ENCODE measurements around the gene PCDHGC4.

Gene PCDHGC4

DNA sequence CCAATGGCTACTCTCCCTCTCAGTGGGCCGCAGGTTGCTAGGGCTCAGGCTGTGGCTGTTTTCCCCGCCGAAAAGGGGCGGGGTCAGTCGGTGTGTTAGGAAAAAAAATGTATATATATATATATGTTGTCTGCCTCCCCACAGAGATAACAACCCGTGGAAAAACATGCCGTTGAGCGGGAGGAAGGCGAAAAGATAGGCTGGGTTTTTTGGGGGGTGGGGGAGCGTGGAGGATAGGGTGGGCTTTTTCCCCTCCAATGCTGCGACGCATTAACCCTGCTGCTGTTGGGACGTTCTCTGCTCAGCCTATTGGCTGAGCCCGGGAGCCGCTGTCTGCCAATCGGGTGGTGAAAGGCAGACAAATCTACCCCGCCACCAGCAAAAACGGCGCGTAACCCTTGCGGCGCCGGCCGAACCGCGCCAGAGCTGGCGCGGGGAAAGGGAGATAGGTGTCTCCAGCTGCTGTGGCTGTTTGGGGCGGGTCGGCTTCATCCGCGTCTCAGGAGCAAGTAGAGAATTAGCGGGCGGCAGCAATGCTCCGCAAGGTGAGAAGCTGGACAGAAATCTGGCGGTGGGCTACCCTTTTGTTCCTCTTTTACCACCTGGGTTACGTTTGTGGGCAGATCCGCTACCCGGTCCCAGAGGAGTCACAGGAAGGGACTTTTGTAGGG, at the start of gene PCDHGC4:
Gene PCDHGC4 (plus strand): TSS at position 390 of the 671 bp plus-strand sequence. CDS start 144 bp downstream, at position 534.
- DNase-seq = peak; percentile 50

DNA sequence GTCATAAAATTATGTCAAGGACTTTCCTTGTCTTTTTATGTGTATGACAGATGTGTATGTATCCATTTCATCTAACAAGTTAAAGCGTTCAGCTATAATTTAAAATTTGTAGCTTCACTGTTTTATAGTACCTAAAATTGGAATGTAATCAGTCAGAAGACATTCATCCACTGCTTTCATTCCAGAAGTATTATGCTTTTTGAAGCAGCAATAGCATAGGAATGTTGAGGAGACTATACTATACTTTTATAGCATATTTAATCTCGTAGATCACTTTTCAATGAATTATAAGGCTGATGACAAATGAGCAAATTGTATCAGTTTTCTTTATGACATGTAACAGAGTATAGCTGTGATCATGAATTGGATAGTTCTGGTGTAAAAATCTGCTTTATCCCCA, 47.6 kb upstream of the PCDHGC4 start:
- DNase-seq = no peak

DNA sequence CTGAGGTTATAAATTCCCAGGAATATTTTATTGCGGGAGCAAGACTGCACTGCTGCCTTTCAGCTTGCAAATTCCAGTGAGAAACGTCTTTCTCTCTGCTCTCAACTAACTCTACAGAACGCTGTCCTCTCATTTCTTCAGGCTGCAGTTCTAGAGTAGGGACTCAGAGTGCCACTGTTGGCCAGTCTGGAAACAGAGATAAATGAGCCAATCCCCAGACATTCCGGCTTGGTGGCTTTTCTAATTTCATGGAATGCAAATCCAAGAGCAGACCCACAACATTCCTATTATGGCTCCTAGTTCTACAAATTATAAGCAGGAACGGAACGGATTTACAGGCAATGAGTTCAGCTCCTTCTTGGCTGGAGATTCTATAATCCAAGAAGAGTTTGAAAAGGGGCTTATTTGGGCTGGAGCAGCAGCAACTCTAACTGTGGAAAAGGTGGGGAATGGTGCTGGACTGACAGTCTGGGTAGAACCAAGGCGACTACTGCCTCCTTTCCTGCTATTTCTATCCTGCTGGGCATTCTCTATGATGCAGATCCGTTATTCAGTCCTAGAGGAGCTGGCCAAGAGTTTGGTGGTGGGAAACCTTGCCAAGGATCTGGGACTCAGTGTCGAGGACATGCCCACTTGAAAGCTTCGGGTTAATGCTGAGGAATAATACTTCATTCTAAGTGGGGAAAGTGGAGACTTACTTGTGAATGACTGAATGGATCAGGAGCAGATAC, 45.3 kb upstream of the PCDHGC4 start:
- DNase-seq = no peak

DNA sequence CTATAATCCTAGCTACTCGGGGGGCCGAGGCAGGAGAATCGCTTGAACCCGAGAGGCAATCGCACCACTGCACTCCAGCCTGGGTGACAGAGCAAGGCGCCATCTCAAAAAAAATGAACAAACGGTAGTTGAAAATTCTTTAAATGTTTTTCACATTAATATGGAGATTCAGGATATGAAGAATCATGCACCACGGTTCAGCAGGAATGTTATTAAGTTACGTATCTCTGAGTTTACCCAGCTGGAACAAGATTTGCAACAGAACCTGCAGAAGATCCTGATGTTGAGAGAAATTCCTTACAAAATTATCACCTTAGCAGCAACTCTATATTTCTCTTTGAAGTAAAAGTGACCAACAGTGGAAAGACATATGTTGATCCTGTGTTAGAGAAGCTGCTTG, 44.5 kb upstream of the PCDHGC4 start:
- no peak for DNase-seq

DNA sequence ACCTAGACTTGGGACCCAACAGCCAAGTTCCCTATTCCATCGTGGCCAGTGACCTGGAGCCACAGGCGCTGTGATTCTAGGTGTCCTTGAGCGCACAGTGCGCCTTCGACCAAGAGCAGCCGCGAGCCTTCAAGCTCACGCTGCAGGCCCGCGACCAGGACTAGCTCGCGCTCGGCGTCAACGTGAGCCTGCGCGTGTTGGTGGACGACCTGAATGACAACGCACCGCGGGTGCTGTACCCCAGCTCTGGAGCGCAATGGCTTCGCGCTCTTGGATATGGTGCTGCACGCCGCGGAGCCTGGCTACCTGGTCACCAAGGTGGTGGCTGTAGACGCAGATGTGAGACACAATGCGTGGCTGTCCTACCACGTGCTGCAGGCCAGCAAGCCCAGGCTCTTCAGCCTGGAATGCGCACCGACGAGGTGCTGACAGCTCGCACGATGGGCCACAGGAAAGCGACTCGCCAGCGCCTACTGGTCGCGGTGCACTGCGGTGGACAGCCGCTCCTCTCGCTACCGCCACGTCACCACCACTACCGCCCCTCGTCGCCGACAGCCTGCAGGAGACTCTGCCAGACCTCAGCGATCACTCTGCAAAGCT, 43.2 kb upstream of the PCDHGC4 start:
- DNase-seq = no peak

DNA sequence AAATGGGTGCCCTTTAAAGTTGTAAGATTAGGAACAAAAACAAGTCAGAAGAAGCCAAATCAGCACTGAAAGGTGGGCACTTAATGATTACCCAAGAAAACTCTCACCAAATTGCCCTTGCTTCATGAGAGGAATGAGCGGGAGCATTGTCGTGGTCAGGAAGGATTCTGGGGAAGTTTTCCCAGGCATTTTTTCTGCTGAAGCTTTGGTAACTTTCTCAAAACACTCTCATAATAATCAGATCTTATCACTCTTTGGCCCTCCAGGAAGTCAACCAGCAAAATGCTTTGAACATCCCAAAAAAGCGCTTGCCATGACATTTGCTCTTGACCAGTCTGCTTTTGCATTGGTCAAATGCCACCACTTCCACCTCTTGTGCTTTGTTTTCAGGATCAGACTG, 19.5 kb upstream of the PCDHGC4 start:
- DNase-seq = no peak

DNA sequence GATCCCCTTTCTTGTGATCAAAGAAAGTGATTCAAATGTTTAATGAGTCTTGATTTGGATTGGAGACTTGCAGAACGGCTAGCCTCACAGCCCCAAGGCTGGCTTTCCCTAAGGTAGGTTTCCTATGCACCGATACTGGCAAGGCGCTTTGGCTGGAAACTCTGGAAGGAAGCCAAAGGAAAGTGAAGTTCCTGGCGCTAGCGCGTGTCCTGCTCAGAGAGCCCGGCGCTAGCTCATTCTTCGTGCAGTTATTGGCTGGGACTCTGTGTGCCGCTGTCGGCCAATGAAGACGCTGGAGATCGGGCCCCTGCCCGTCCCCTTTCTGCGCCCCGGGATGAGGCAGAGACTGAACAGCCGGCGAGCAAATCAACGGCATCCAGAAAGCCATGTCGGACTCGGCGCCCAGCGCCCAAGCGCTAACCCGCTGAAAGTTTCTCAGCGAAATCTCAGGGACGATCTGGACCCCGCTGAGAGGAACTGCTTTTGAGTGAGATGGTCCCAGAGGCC, 9.2 kb upstream of the PCDHGC4 start, which contains the start of gene PCDHGC3:
Gene PCDHGC3 (plus strand): TSS at position 342 of the 507 bp plus-strand sequence. CDS start 151 bp downstream, at position 493.
- DNase-seq = peak; percentile 80

DNA sequence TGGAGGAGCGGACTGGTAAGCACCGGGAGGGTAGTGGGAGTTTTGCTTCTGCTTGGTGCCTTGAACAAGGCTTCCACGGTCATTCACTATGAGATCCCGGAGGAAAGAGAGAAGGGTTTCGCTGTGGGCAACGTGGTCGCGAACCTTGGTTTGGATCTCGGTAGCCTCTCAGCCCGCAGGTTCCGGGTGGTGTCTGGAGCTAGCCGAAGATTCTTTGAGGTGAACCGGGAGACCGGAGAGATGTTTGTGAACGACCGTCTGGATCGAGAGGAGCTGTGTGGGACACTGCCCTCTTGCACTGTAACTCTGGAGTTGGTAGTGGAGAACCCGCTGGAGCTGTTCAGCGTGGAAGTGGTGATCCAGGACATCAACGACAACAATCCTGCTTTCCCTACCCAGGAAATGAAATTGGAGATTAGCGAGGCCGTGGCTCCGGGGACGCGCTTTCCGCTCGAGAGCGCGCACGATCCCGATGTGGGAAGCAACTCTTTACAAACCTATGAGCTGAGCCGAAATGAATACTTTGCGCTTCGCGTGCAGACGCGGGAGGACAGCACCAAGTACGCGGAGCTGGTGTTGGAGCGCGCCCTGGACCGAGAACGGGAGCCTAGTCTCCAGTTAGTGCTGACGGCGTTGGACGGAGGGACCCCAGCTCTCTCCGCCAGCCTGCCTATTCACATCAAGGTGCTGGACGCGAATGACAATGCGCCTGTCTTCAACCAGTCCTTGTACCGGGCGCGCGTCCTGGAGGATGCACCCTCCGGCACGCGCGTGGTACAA, 8.5 kb upstream of the PCDHGC4 start:
- DNase-seq = peak; percentile 26

DNA sequence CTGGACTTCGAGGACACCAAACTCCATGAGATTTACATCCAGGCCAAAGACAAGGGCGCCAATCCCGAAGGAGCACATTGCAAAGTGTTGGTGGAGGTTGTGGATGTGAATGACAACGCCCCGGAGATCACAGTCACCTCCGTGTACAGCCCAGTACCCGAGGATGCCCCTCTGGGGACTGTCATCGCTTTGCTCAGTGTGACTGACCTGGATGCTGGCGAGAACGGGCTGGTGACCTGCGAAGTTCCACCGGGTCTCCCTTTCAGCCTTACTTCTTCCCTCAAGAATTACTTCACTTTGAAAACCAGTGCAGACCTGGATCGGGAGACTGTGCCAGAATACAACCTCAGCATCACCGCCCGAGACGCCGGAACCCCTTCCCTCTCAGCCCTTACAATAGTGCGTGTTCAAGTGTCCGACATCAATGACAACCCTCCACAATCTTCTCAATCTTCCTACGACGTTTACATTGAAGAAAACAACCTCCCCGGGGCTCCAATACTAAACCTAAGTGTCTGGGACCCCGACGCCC, 7.7 kb upstream of the PCDHGC4 start:
- no peak for DNase-seq

DNA sequence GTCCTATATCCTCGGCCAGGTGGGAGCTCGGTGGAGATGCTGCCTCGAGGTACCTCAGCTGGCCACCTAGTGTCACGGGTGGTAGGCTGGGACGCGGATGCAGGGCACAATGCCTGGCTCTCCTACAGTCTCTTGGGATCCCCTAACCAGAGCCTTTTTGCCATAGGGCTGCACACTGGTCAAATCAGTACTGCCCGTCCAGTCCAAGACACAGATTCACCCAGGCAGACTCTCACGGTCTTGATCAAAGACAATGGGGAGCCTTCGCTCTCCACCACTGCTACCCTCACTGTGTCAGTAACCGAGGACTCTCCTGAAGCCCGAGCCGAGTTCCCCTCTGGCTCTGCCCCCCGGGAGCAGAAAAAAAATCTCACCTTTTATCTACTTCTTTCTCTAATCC, 7.0 kb upstream of the PCDHGC4 start:
- no peak for DNase-seq

DNA sequence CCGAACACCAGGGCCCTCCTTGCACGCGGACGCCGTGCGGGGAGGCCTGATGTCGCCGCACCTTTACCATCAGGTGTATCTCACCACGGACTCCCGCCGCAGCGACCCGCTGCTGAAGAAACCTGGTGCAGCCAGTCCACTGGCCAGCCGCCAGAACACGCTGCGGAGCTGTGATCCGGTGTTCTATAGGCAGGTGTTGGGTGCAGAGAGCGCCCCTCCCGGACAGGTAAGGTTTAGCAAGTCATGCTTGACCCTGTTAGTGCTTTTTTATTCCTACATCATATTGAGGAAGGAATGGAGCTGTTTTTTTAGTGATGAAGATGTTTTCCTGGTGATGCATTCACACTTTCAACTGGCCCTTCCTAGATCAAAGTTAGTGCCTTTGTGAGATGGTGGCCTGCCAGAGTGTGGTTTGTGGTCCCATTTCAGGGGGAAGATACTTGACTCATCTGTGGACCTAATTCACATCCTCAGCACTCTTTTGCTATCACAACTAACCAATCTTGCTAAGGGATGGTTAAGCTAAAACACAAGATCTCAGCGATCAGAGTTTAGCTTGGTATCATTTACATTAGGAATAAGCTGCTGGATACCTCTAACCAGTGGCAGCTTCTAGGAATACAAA, 6.4 kb upstream of the PCDHGC4 start:
- DNase-seq = peak; percentile 64

DNA sequence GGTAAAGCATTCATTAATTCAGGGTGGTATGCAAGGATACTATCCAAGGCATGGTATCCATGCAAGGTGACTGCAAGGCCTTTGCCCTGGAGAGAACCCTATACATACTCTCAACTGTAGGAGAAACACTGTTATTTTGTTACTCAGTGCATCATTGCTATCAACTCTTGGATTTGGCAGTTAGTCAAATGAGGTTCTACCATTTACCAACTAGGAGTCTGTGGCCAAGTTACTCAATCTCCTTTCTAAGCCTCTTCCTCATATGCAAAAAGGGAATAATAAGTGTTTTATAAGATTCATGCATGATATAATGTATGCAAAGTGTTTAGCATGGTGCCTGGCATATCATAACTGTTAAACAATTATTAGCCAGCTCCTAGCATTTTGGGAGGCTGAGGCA, 5.1 kb upstream of the PCDHGC4 start:
- no peak for DNase-seq

DNA sequence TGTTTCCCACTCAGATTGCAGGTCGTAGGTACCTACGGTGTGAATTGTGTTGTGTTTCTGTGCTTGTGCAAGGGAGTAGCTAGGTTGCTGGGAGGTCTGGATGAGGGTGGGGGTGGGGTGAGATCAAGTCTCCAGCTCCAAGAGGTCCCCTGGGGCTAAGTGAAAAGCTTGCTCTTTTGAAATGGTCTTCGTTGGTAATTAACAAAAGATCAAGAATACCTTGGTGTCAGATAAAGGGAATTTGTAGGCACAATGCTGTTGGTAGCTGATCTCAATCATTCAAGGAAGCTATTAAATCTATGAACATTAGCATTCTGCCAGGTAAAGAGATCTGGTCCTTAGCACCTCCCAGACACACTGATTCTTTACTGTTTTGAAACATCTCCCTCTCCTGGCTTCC, 928 bp upstream of the PCDHGC4 start:
- no peak for DNase-seq

DNA sequence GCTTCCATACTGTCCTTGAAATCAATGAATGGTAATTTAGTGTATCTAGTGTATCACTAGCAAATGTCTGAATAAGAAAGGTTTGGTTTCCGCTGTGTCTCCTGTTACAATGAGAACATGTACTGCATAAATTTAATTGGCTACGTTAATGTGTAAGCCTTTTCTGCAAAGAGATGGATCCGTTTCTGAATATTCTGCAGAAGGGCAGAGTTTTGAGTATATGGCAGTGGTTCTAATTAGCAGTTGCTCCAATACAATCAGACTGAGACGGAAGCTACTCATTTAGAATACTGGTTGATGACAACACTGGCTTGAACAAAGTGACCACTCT, 555 bp upstream of the PCDHGC4 start:
- DNase-seq = no peak

DNA sequence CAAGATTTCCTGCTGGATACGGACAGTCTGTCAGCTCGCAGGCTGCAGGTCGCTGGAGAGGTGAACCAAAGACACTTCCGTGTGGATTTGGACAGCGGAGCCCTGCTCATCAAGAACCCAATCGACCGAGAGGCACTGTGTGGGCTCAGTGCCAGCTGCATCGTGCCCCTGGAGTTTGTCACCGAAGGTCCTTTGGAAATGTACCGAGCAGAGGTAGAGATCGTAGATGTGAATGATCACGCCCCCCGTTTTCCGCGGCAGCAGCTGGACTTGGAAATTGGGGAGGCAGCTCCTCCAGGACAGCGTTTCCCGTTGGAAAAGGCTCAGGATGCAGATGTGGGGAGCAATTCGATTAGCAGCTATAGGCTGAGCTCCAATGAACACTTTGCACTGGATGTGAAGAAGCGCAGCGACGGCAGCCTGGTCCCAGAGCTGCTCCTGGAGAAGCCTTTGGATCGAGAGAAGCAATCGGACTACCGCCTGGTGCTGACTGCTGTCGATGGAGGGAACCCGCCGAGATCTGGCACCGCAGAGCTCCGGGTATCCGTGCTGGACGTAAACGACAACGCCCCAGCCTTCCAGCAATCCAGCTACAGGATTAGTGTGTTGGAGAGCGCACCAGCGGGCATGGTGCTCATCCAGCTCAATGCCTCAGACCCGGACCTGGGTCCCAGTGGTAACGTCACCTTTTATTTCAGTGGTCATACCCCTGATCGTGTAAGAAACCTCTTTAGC, 658 bp downstream of the PCDHGC4 start:
- no peak for DNase-seq

DNA sequence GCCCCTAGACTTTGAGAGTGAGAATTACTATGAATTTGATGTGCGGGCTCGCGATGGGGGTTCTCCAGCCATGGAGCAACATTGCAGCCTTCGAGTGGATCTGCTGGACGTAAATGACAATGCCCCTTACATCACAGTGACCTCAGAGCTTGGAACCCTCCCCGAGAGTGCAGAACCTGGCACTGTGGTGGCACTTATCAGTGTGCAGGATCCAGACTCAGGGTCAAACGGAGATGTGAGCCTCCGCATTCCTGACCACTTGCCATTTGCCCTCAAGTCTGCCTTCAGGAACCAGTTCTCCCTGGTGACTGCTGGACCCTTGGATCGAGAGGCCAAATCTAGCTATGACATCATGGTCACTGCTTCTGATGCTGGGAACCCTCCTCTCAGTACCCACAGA, 1.3 kb downstream of the PCDHGC4 start:
- DNase-seq = no peak

DNA sequence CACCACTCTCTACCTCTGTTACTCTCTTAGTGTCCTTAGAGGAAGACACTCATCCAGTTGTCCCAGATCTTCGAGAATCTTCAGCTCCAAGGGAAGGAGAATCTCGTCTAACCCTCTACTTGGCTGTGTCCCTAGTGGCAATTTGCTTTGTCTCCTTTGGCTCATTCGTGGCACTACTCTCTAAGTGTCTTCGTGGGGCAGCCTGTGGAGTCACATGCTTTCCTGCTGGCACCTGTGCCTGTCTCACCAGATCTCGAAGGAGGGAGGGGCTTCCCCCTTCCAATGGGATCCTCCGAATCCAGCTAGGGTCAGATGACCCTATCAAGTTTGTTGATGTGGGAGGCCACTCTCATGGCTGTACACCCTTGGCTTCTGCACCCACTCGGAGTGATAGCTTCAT, 2.3 kb downstream of the PCDHGC4 start:
- DNase-seq = no peak

DNA sequence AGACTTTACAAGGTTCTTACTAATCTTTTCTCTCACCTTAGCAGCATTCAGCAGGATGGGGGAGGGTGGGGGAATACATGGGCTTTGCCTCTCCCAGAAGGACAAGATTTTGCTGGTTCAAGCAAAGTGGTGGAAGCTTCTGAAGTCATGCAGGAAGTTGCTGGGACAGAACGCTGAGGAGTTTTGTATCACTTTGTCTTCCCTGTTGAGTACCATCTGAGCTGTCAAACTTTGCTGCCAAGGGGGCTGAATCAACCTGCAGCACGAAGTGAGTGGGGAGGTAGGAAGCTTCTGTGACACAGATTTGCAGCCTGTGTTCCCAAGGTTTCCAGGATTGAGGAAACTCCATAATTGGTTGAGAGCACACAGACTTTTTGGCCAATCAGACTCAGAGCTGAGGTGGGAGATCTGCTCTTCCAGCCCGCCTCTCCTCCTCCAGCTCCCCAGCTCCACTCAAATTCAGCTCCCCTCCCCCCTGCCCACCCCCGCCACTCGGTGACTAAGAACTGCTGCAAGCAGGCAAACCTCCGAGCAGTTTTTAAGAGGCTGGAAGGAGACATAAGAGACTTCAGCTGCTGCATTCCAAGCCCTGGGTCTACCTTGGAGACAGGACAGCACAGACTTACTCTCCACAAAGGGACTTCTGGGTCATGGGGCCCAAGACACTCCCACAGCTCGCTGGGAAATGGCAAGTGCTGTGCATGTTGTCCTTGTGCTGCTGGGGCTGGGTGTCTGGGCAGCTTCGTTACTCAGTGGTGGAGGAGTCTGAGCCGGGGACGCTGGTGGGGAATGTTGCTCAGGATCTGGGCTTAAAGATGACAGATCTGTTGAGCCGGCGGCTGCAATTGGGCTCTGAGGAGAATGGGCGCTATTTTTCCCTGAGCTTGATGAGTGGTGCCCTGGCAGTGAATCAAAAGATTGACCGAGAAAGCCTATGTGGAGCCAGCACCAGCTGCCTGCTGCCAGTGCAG, 4.0 kb downstream of the PCDHGC4 start, which contains the start of gene PCDHGC5:
Gene PCDHGC5 (plus strand): TSS at position 491 of the 971 bp plus-strand sequence. CDS start 160 bp downstream, at position 651.
- DNase-seq = no peak

DNA sequence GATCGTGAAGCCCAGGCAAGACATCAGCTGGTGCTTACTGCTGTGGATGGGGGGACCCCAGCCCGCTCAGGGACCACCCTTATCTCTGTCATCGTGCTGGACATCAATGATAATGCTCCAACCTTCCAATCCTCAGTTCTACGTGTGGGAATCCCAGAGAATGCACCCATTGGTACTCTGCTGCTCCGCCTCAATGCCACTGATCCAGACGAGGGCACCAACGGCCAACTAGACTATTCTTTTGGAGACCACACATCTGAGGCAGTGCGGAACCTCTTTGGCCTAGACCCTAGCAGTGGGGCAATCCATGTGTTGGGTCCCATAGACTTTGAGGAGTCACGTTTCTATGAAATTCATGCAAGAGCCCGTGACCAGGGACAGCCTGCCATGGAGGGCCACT, 5.0 kb downstream of the PCDHGC4 start:
- DNase-seq = no peak

DNA sequence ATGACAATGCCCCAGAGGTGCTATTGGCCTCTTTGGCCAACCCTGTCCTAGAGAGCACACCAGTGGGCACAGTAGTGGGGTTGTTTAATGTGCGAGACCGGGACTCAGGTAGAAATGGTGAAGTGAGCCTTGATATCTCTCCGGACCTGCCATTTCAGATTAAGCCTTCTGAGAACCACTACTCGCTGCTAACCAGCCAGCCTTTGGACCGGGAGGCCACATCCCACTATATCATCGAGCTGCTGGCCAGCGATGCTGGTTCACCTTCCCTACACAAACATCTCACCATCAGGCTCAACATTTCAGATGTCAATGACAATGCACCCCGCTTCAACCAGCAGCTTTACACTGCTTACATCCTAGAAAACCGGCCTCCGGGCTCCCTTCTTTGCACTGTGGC, 5.4 kb downstream of the PCDHGC4 start:
- no peak for DNase-seq
